ENCODE measurements around the gene MEOX1.
"Not testable (repeated sequence)": the region's sequence is repeated elsewhere in the genome, so short reads cannot be mapped to it uniquely, and the experiment has no call there.

The MEOX1 gene

GRCh38 chr17:43661699-43662412, at the start of gene MEOX1:
MEOX1 (minus strand) TSS chr17:43661922; CDS start chr17:43661534, 388 bp downstream.
- peak; percentile 53 for DNase-seq

DNA sequence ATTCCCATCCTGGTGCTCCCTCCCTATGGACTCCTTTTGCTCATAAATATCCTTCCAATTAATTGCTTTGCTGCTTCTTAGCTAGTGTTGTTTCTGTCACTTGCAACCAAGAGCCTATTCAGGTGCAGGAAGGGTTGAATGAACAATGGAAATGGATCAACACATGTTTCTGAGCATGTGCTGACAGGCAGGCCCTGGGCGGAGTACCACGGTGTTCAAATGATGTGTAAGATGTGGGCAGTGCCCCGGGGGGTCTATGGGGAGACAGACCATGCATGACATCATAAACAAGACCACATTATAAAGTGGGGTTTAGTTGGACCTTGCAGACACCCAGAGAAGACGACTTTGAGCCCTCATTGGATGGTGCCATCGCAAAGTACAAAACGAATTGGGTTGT, 48.4 kb upstream of the MEOX1 start:
- DNase-seq = no peak

- no peak for DNase-seq
Measured at GRCh38 chr17:43709210-43709609, 47.5 kb upstream of the MEOX1 start.

GRCh38 chr17:43707184-43707583, 45.5 kb upstream of the MEOX1 start:
- DNase-seq = no peak

GRCh38 chr17:43706235-43706634, 44.5 kb upstream of the MEOX1 start:
- no peak for DNase-seq

- DNase-seq = no peak
Measured at GRCh38 chr17:43703630-43704029, 41.9 kb upstream of the MEOX1 start.

DNA sequence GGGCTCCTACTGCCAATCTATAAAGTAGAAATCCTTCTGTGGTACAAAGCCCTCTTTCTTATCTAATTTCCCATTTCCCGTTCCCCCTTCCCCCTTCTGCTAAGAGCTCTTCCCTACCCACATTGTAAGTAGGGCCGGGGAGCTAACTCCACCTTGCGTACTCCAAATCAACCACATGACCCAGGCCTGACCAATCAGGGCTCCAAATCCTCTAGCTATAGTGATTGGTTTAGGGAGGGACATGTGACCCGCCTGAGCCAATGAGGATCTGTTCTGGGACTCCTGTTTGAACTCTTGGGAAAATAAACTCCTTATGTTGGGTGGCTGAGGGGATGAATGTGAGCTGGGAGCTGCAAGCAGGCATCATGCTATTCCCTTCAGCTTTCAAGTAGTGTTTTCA, 40.9 kb upstream of the MEOX1 start:
- DNase-seq = peak; percentile 17

GRCh38 chr17:43701318-43701743, 39.6 kb upstream of the MEOX1 start:
- no peak for DNase-seq

GRCh38 chr17:43699438-43699756, 37.7 kb upstream of the MEOX1 start:
- no peak for DNase-seq

GRCh38 chr17:43698678-43699437, 37.1 kb upstream of the MEOX1 start:
- no peak for DNase-seq

- no peak for DNase-seq
Measured at GRCh38 chr17:43697937-43698336, 36.2 kb upstream of the MEOX1 start.

- no peak for DNase-seq
Measured at GRCh38 chr17:43696891-43697290, 35.2 kb upstream of the MEOX1 start.

- DNase-seq = no peak
Measured at GRCh38 chr17:43695970-43696865, 34.5 kb upstream of the MEOX1 start.

DNA sequence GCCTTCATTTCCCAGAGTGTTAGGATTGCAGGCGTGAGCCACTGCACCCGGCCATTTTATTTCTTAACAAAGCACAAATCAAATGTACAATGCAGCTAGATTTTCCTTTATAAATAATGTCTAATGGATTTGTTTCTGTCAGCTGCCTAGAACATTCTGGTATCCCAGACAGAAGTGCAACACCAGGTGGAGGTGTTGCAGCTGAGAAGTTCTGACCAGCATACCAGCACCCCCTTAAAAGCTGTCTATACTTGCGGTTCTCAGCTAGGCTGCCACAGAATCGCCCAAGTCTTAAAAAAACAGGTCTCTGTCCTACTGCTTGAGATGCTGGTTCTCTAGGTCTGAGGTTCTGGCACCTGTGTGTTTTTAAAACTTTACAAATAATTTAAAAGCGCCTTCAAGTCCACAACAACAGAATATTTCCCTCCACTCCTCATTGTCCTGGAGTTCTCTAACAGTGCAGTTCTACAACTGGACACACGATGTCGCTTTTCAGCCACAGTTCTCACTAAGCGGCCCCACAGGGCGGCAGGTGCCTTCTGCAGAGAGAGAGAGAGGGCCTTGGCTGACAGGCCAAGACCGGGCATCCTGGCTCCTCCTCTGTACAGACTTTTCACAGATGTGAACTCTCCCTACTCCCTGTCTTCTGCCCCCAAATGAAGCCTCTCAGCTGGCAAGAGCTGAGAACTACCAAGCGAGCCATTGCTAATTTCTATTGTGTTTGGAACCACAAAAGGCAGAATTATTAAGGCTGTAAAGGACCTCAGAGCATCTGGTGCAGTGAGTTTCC, 32.6 kb upstream of the MEOX1 start:
- peak; percentile 23 for DNase-seq

DNA sequence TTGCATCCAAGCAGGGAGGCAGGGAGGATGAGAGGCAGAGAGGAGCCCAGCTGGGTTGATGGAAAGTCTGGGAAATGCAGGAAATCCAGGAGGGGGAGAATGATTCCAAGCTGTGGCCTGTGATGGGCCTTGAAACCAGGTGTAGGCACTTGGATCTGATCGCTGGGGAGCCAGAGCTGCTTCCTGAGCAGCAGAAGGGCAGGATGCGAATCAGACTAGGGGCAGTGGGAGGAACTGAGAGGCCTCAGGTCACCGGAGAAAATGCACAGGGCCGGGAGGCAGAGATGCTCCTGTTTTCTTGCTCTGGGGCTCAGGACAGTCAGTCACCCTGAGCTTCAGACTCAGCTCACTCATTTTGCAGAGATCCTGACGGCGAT, 29.6 kb upstream of the MEOX1 start:
- DNase-seq = no peak

GRCh38 chr17:43690624-43691316, 29.0 kb upstream of the MEOX1 start:
- no peak for DNase-seq

- DNase-seq = no peak
Measured at GRCh38 chr17:43689814-43690213, 28.1 kb upstream of the MEOX1 start.

DNA sequence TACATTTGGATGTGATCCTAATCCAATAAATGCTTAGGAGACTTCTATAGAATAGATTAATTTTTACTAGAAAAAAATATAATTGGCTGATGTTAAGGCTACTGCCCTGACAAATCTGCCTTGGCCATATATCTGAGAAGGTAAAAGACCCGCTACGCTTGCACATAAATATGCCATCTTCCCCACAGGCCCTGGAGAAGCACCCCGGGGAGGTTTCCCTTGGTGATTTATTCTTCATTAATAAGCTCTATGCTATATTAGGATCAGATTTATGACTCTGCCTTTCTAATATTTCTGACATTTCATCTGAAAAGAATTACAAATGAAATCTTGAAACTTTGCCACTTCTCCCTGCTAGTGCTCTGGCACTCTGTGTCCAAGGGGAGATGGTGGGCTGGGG, 27.4 kb upstream of the MEOX1 start:
- no peak for DNase-seq

GRCh38 chr17:43686957-43687356, 25.2 kb upstream of the MEOX1 start:
- DNase-seq = not testable (repeated sequence)

GRCh38 chr17:43683928-43684653, 22.4 kb upstream of the MEOX1 start:
- DNase-seq = no peak

- DNase-seq = no peak
Measured at GRCh38 chr17:43680461-43680860, 18.7 kb upstream of the MEOX1 start.

Measured in NCI-H524 treated with DMSO at 0.1 percent for 48 hours (cell line).